ENCODE measurements around the gene MYOCOS. TPM values are rescaled to one million over a fixed set of nuclear protein-coding genes. Genes with fewer than 3 reads are reported as not detected.

MYOCOS gene
- total RNA-seq, 1 experiment from 2014 or later, result not detected

GRCh38 chr1:171596119-171596518, 25.9 kb upstream of the MYOCOS start:
- H2AFZ ChIP-seq (ENCODE audit: low read depth, low read length, poor library complexity, severe bottlenecking), result no peak overlapping the region
- no peaks in the 10 kb centered on the region for H3K9me2 ChIP-seq (ENCODE audit: insufficient read depth)
- ChIA-PET POLR2A (no interaction called here), RAD21 (ENCODE audit: low non-redundant PET in 1 of 2, low total read pairs in 2 of 2, uncharacterized antibody in 2 of 2, unreplicated experiment in 2 of 2) (no interaction called here), CTCF (no interaction called here)
- H3K79me2 ChIP-seq (ENCODE audit: insufficient read depth, low read length), result no peaks in the 10 kb centered on the region
- H3K4me3 ChIP-seq (replicated peaks in 1 of 2; ENCODE audit: low read depth in 1 of 2, low read length in 2 of 2), result no peak overlapping the region
- H4K20me1 ChIP-seq (ENCODE audit: insufficient read depth), result no peaks in the 10 kb centered on the region
- ATAC-seq (no peak), DNase-seq (ENCODE audit: low read depth, low spot score) (no peak)
- no peak overlapping the region for H3K4me2 ChIP-seq (ENCODE audit: low read length)
- no TSS peak for BruUV-seq (replicated peaks)
- no peaks in the 10 kb centered on the region for H3K9me3 ChIP-seq (ENCODE audit: control insufficient read depth in 1 of 2, insufficient read depth in 1 of 2, low read depth in 1 of 2, low read length in 2 of 2)
- no peaks in the 10 kb centered on the region for H3K4me1 ChIP-seq (ENCODE audit: control insufficient read depth in 1 of 2, insufficient read depth in 2 of 2, low read length in 2 of 2)
- H3K9ac ChIP-seq (ENCODE audit: low read length), result no peak overlapping the region
- intact Hi-C loops (cut with micrococcal nuclease), result no loop called here
- TF ChIP-seq REST (IDR thresholded peaks at IDR 0.05; ENCODE audit: low read depth) (no peak), ZFX (IDR thresholded peaks at IDR 0.05) (no peak), SP1 (IDR thresholded peaks at IDR 0.05; ENCODE audit: low read depth) (no peak), SRF (IDR thresholded peaks at IDR 0.05; ENCODE audit: low read depth) (no peak), CTCF (IDR thresholded peaks at IDR 0.05 in 2 of 3, conservative IDR thresholded peaks at IDR 0.05 in 1 of 3; ENCODE audit: borderline replicate concordance in 1 of 3, insufficient read depth in 1 of 3, low read depth in 2 of 3, low read length in 2 of 3) (no peak), EGR1 (IDR thresholded peaks at IDR 0.05; ENCODE audit: low read depth) (no peak), POLR2A (IDR thresholded peaks at IDR 0.05; ENCODE audit: borderline replicate concordance, extremely low read depth, insufficient read depth, insufficient read length) (no peak), EZH2 (IDR thresholded peaks at IDR 0.05) (no peak), FOSL1 (IDR thresholded peaks at IDR 0.05; ENCODE audit: low read depth) (no peak), ELF1 (IDR thresholded peaks at IDR 0.05; ENCODE audit: borderline replicate concordance, low read depth) (no peak), EZH2phosphoT487 (IDR thresholded peaks at IDR 0.05; ENCODE audit: borderline replicate concordance) (no peak), ATF3 (IDR thresholded peaks at IDR 0.05) (no peak), MAX (IDR thresholded peaks at IDR 0.05) (no peak), CEBPB (IDR thresholded peaks at IDR 0.05; ENCODE audit: low read depth) (no peak)
- no peaks in the 10 kb centered on the region for H3K27me3 ChIP-seq (ENCODE audit: insufficient read depth, low read length)
- peaks cover 6 to 15% of the 10 kb centered on the region in 2 experiments for H3K36me3 ChIP-seq (ENCODE audit: control insufficient read depth in 1 of 2, insufficient read depth in 2 of 2, low read length in 2 of 2)
- H3K27ac ChIP-seq (ENCODE audit: low read depth, low read length), result no peak overlapping the region
